IMR-90 (cell line): ENCODE measurements around the gene ZFTA. TPM values are rescaled to one million over a fixed set of nuclear protein-coding genes. Genes with fewer than 3 reads are reported as not detected.

Experiments
- ATAC-seq: fragments of 200-7000 bp; cut with Tn5 transposase; 2 replicates; pipeline ENCODE4 v1.9.1; 2020; ENCODE audit warnings: low read depth, mild to moderate bottlenecking, moderate library complexity
- BruUV-seq: library from RNA; stranded (reverse); fragments of 400-500 nt; replicated peaks from 2 replicates; lab custom pipeline; 2021; lab: Mats Ljungman, UMichigan
- CTCF ChIA-PET: fragments of 300-600 bp; formaldehyde crosslinking; extraction: SDS; loops from one replicate; lab custom pipeline; 2021; ENCODE audit warnings: antibody characterized with exemption; lab: Yijun Ruan, JAX
- POLR2A ChIA-PET: fragments of 300-600 bp; sonication (Branson Sonifier 250); formaldehyde crosslinking; loops from one replicate; lab custom pipeline; 2022; ENCODE audit warnings: antibody characterized with exemption; ENCODE audit not compliant: unreplicated experiment; lab: Charles Lee
- DNase-seq: peaks from one replicate; pipeline ENCODE4 v3.0.0; 2013
- H2AFZ ChIP-seq: replicated peaks from 2 replicates; pipeline ENCODE3; 2013; ENCODE audit warnings: low read length, mild to moderate bottlenecking; ENCODE audit not compliant: poor library complexity
- H2AK5ac ChIP-seq: 2 replicates; pipeline ENCODE4 v1.6.1; 2013; ENCODE audit warnings: low read depth, low read length, inconsistent platforms
- H2AK9ac ChIP-seq: replicated peaks from 2 replicates; pipeline ENCODE3; 2013; ENCODE audit warnings: mild to moderate bottlenecking, low read depth, low read length, moderate library complexity; ENCODE audit not compliant: poor library complexity
- H2BK120ac ChIP-seq: 2 replicates; pipeline ENCODE4 v1.6.1; 2013; ENCODE audit warnings: low read depth, low read length, inconsistent platforms
- H2BK15ac ChIP-seq: 3 replicates; pipeline ENCODE4 v1.6.1; 2013; ENCODE audit warnings: low read depth, low read length, inconsistent platforms
- H2BK20ac ChIP-seq: 2 replicates; pipeline ENCODE4 v1.6.1; 2013; ENCODE audit warnings: low read depth, mild to moderate bottlenecking, inconsistent platforms, low read length, moderate library complexity
- H2BK5ac ChIP-seq: 2 replicates; pipeline ENCODE4 v1.6.1; 2013; ENCODE audit warnings: mild to moderate bottlenecking, low read depth, low read length, inconsistent platforms; ENCODE audit not compliant: poor library complexity, severe bottlenecking
- H3K14ac ChIP-seq: replicated peaks from 2 replicates; pipeline ENCODE4 v1.6.1; 2013; ENCODE audit warnings: low read depth, low read length, inconsistent platforms
- H3K18ac ChIP-seq: 2 replicates; pipeline ENCODE4 v1.6.1; 2013; ENCODE audit warnings: low read depth, low read length, control low read depth
- H3K23ac ChIP-seq: 2 replicates; pipeline ENCODE4 v1.6.1; 2013; ENCODE audit warnings: low read depth, low read length, inconsistent platforms
- H3K27ac ChIP-seq: 2 replicates; pipeline ENCODE4 v1.5.1; 2013; ENCODE audit warnings: mild to moderate bottlenecking, control low read depth, low read length; ENCODE audit not compliant: insufficient read depth
- H3K27me3 ChIP-seq: 2 replicates; pipeline ENCODE4 v1.6.1; 2013; ENCODE audit warnings: low read length; ENCODE audit not compliant: control insufficient read depth, insufficient read depth
- H3K36me3 ChIP-seq: 2 replicates; pipeline ENCODE4 v1.6.1; 2013; ENCODE audit warnings: low read length, mixed read lengths; ENCODE audit not compliant: control insufficient read depth, insufficient read depth
- H3K4ac ChIP-seq: 2 replicates; pipeline ENCODE4 v1.6.1; 2013; ENCODE audit warnings: low read depth, low read length, inconsistent platforms
- H3K4me1 ChIP-seq: 2 replicates; pipeline ENCODE4 v1.6.1; 2013; ENCODE audit warnings: low read length, mixed read lengths; ENCODE audit not compliant: control insufficient read depth, insufficient read depth
- H3K4me2 ChIP-seq: 2 replicates; pipeline ENCODE4 v1.6.1; 2013; ENCODE audit warnings: low read depth, mild to moderate bottlenecking, control low read depth, low read length, moderate library complexity
- H3K4me3 ChIP-seq: 2 replicates; pipeline ENCODE4 v1.5.1; 2013; ENCODE audit warnings: low read depth, mild to moderate bottlenecking, control low read depth, low read length, moderate library complexity; ENCODE audit not compliant: insufficient read depth
- H3K56ac ChIP-seq: 2 replicates; pipeline ENCODE4 v1.6.1; 2013; ENCODE audit warnings: low read length, inconsistent platforms; ENCODE audit not compliant: insufficient read depth; ENCODE audit errors: extremely low read depth
- H3K79me1 ChIP-seq, 2 experiments: 2 replicates each; pipeline ENCODE4 v1.6.1; 2013; ENCODE audit warnings: low read length in 2 of 2, inconsistent platforms in 1 of 2, low read depth in 1 of 2
- H3K9ac ChIP-seq: 2 replicates; pipeline ENCODE4 v1.6.1; 2013; ENCODE audit warnings: low read depth, low read length, control low read depth
- H3K9me1 ChIP-seq: 2 replicates; pipeline ENCODE4 v1.6.1; 2013; ENCODE audit warnings: low read length, inconsistent platforms; ENCODE audit not compliant: insufficient read depth
- H3K9me3 ChIP-seq: 2 replicates; pipeline ENCODE4 v1.6.1; 2013; ENCODE audit warnings: low read length; ENCODE audit not compliant: control insufficient read depth, insufficient read depth
- H4K20me1 ChIP-seq: 2 replicates; pipeline ENCODE4 v1.6.1; 2013; ENCODE audit warnings: low read length, inconsistent platforms; ENCODE audit not compliant: insufficient read depth
- H4K5ac ChIP-seq: 2 replicates; pipeline ENCODE4 v1.6.1; 2013; ENCODE audit warnings: mild to moderate bottlenecking, low read depth, low read length, control low read depth
- H4K8ac ChIP-seq, 2 experiments: 2 replicates each; pipeline ENCODE4 v1.6.1; 2013; ENCODE audit warnings: low read depth in 2 of 2, low read length in 2 of 2, control low read depth in 1 of 2, inconsistent platforms in 1 of 2
- H4K91ac ChIP-seq: 2 replicates; pipeline ENCODE4 v1.6.1; 2013; ENCODE audit warnings: low read depth, low read length, inconsistent platforms; ENCODE audit not compliant: insufficient read depth
- MAFK ChIP-seq: IDR thresholded peaks from 2 replicates; pipeline ENCODE4 v1.6.1; 2012; ENCODE audit warnings: low read depth, low read length, improper control_type of control experiment
- MXI1 ChIP-seq: IDR thresholded peaks from 2 replicates; pipeline ENCODE4 v1.6.1; 2012; ENCODE audit warnings: low read depth, mild to moderate bottlenecking, low read length, moderate library complexity, borderline replicate concordance
- NFE2L2 ChIP-seq: fragments of 150-350 bp; IDR thresholded peaks from 2 replicates; pipeline ENCODE4 v1.6.1; 2016; ENCODE audit warnings: low read depth, mild to moderate bottlenecking, low read length
- RAD21 ChIP-seq: IDR thresholded peaks from 2 replicates; pipeline ENCODE4 v1.6.1; 2012; ENCODE audit warnings: low read length, improper control_type of control experiment
- RFX5 ChIP-seq: IDR thresholded peaks from 2 replicates; pipeline ENCODE4 v1.8.0; 2012; ENCODE audit warnings: low read depth, mild to moderate bottlenecking, low read length, moderate library complexity
- SMC3 ChIP-seq: fragments of 150-350 bp; IDR thresholded peaks from 2 replicates; pipeline ENCODE4 v1.6.1; 2016; ENCODE audit warnings: low read depth, mild to moderate bottlenecking, antibody characterized with exemption, low read length, moderate library complexity
- WGBS, 2 experiments: methylation state at CpG; one replicate each; pipeline versions ENCODE4 v1.1.5 to v1.1.7; 2013; ENCODE audit warnings: missing lambda C conversion rate in 2 of 2; ENCODE audit not compliant: insufficient read length in 1 of 2; ENCODE audit errors: extremely low coverage in 2 of 2; 5-methylcytosine and 5-hydroxymethylcytosine counted together
- dilution Hi-C: fragments of 300-500 bp; cut with HindIII; formaldehyde crosslinking; loops from one replicate; pipeline ENCODE4 v1.14.3; 2018; ENCODE audit warnings: low sequenced_read_pairs; ENCODE audit not compliant: unreplicated experiment
- in situ Hi-C: fragments of 300-500 bp; cut with MboI; formaldehyde crosslinking; loops from 3 replicates; pipeline ENCODE4 v1.14.3; 2019; ENCODE audit warnings: low sequenced_read_pairs, inconsistent platforms, mixed read lengths
- intact Hi-C: fragments of 100-400 bp; cut with micrococcal nuclease; formaldehyde crosslinking; loops from 2 replicates; pipeline ENCODE4 v1.10.0; 2022
- polyA plus RNA-seq, 3 experiments: library from polyadenylated mRNA; depleted of rRNA; stranded (reverse); fragments of >200 nt; gene quantifications; 2 replicates each; pipeline ENCODE4 v1.2.3, GENCODE V29; 2012; ENCODE audit warnings: low replicate concordance in 1 of 3
- total RNA-seq: library from RNA; depleted of rRNA; stranded (reverse); fragments of >200 nt; gene quantifications from 2 replicates; pipeline ENCODE4 v1.2.3, GENCODE V29; 2012
- TF ChIP-seq, protein P1 (sequence below): conservative IDR thresholded peaks from 2 replicates; pipeline ENCODE4 v1.5.1; 2012; ENCODE audit warnings: mild to moderate bottlenecking, low read depth, low read length, improper control_type of control experiment

The ZFTA gene
- total and polyA plus RNA-seq, 2 of the 4 experiments (the other 2 are of a cell fraction) = 5.4 to 8.1 TPM

DNA sequence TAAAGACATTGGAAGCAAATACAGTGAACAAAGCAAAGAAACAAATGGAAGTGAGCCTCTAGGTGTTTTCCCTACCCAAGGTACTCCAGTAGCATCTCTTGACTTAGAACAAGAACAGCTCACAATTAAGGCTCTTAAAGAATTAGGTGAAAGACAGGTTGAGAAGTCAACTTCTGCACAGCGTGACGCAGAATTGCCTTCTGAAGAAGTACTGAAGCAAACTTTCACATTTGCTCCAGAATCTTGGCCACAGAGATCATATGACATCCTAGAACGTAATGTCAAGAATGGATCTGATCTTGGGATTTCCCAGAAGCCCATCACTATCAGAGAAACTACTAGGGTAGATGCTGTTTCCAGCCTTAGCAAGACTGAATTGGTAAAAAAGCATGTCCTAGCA, 48.0 kb downstream of the ZFTA start:
- no peak overlapping the region for H3K9ac ChIP-seq
- H3K14ac ChIP-seq = no peak overlapping the region
- no peak overlapping the region for H2BK20ac ChIP-seq
- dilution Hi-C loops (no loop called here), intact Hi-C loops (no loop called here), in situ Hi-C loops (no loop called here)
- H3K36me3 ChIP-seq = peaks cover 4% of the 10 kb centered on the region
- no peak overlapping the region for H3K27ac ChIP-seq
- no peaks in the 10 kb centered on the region; the same call in 1 of the 2 replicates for H3K4me1 ChIP-seq
- no TSS peak for BruUV-seq
- H3K9me1 ChIP-seq = 0 out of 2 replicates have a peak, but pooled peaks cover 3% of the 10 kb centered on the region
- H2BK120ac ChIP-seq = no peak overlapping the region
- H2AK5ac ChIP-seq = no peak overlapping the region
- no peak overlapping the region for H2AK9ac ChIP-seq
- WGBS, 2 experiments = 100% methylated on average over 1 of the region's 3 CpGs; no CpG with 5 or more reads in 1 of the 2 experiments
- H3K4me2 ChIP-seq = no peak overlapping the region
- ChIA-PET CTCF (no interaction called here), POLR2A (no interaction called here)
- H2AFZ ChIP-seq = no peak overlapping the region
- no peak overlapping the region for H4K8ac ChIP-seq
- no peak overlapping the region for H4K91ac ChIP-seq
- peaks cover 16 to 41% of the 10 kb centered on the region in 2 experiments; a peak in 3 of 4 replicates for H3K79me1 ChIP-seq
- no peak for ATAC-seq
- H3K27me3 ChIP-seq = no peaks in the 10 kb centered on the region
- peaks cover 4% of the 10 kb centered on the region; the same call in 1 of the 2 replicates for H4K20me1 ChIP-seq
- H3K4ac ChIP-seq = no peak overlapping the region
- H3K23ac ChIP-seq = no peak overlapping the region
- H3K4me3 ChIP-seq = no peak overlapping the region
- no peak overlapping the region for H3K18ac ChIP-seq
- H3K56ac ChIP-seq = no peak overlapping the region
- no peak overlapping the region for H4K5ac ChIP-seq
- no peaks in the 10 kb centered on the region for H3K9me3 ChIP-seq
- H2BK5ac ChIP-seq = no peak overlapping the region
- no peak for DNase-seq
- no peak overlapping the region for H2BK15ac ChIP-seq
- no peak for TF ChIP-seq RAD21
- TF ChIP-seq MAFK = no peak
- no peak for TF ChIP-seq MXI1
- TF ChIP-seq, protein P1, sequence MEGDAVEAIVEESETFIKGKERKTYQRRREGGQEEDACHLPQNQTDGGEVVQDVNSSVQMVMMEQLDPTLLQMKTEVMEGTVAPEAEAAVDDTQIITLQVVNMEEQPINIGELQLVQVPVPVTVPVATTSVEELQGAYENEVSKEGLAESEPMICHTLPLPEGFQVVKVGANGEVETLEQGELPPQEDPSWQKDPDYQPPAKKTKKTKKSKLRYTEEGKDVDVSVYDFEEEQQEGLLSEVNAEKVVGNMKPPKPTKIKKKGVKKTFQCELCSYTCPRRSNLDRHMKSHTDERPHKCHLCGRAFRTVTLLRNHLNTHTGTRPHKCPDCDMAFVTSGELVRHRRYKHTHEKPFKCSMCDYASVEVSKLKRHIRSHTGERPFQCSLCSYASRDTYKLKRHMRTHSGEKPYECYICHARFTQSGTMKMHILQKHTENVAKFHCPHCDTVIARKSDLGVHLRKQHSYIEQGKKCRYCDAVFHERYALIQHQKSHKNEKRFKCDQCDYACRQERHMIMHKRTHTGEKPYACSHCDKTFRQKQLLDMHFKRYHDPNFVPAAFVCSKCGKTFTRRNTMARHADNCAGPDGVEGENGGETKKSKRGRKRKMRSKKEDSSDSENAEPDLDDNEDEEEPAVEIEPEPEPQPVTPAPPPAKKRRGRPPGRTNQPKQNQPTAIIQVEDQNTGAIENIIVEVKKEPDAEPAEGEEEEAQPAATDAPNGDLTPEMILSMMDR = no peak
- TF ChIP-seq NFE2L2 = no peak
- no peak for TF ChIP-seq SMC3
- TF ChIP-seq RFX5 = no peak
